NCI-H2196 treated with DMSO at 0.1 percent for 48 hours (cell line): ENCODE measurements around the gene CALML5.
A peak's percentile ranks its signal among the peaks of the same experiment; 100 is the strongest.

Experiments
- DNase-seq: peaks from one replicate; lab custom pipeline; 2025; ENCODE audit not compliant: unreplicated experiment; lab: John Stamatoyannopoulos, UW

The CALML5 gene

DNA sequence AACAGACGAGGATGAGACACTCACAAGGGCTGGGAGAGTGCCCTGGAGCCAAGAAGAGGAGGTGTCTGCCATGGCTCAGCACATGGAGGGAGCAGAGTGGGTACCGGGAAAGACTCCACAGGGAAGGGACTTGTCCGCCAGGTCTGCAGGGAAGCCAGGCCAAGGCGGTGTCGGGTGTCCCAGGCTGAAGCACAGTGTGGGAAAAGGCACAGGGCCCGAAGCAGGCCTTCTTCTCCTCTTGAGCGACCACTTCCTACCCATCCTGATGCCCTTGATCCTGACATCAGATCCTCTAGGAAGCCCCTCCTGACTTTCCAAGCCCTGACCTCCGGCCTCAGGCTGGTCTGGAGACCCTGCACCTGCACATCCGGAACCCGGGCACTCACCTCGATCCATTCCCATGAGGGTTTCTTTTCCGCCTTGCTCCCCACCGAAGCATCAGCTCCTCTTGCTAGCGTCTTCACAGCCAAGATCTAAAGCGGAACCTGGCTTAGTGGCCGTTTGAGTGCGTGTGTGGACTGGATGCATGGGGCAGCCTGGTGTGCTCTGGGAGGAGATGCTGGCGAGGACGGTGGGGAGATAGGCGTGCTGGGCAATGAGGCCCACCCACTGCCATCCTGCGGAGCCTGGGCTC, 33.8 kb upstream of the CALML5 start:
- DNase-seq: no peak

DNA sequence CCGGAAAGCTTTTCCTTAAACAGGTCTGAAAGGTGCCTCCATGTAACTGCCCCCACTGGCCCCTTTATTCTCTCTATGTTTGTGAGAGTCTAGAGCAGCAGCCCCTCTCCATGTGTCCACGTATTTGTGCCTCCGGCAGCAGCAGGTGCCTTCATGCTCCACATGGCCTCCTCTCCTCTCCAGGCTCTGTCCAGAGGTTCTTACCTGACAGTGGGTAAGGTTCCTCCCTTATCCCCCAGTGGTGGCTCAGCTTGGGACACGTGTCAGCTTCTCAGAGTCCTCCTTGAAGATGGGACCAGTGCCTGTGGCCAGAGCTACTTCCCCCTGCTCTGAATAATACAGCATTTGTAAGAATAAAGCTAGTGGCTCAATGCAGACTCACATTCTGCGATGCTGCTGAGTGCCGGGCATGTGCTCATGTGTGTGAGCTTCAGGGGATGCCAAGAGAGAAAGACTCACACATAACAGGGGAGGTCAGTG, 33.3 kb upstream of the CALML5 start:
- no peak for DNase-seq

- DNase-seq: no peak
Measured at GRCh38 chr10:5532307-5532605, 32.9 kb upstream of the CALML5 start.

DNA sequence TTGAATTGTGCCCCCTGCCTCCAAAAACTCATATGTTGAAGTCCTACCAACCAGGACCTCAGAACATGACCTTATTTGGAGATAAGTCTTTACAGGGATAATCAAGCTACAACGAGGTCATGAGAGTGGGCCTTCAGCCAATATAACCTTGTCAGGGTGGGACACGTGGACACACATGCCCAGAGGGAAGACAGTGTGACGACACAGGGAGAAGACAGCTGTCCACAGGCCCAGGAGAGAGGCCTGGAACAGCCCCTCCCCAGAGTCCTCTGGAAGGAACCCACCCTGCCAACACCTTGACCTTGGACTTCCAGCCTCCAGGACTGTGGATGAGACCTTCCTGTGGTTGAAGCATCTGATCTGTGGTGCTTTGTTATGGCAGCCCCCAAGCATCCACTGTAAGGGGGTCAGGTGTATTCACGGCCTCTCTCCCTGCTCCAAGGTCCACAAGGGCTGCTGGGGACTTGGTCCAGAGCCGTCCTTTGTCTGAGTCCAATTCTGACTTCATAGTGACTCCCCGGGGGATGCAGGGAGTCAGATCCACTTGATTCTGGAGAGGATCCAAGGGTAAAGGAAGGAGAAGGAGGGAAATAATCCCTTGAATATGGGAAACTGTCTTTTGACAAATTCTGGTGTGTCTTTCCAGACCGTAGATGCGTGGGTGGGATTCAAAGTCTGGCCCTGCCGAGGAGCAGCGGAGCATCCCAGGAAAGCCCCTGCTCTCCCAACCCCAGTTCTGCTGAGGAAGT, 32.4 kb upstream of the CALML5 start:
- DNase-seq: no peak

DNA sequence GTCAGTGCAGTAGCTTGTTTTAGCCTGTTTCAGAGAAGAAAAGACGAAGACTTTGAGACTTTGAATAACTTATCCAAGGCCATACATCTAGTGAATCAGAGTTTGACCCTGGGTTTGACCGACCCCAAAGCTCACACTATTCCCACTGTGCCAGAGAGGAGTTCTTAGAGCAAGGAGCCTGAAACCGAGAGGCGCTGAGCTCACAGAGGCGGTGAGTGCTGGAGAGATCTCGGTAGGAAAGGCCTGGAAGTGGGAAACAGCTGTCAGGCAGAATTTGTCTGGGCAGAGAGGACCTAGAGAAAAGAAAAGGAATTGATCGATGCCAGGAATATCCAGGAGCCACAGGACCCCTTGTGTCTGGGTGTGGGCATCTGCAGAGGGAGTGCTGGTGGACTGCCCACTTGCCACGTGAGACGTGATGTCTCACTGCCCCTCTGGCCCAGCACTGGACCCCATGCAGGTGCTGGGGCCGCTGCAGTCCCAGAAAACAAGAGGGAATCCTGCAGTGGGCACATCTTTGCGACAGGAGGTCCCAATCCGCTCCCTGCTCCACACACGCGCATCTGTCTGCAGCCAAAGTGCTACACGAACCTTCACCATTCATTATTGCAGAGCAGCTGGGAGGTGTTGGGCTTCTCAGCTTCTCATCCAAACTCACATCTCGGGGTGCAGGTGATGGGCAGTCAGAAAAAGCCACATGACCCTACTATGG, 31.6 kb upstream of the CALML5 start:
- no peak for DNase-seq

GRCh38 chr10:5530412-5530806, 31.0 kb upstream of the CALML5 start:
- DNase-seq: no peak

- no peak for DNase-seq
Measured at GRCh38 chr10:5529702-5530411, 30.5 kb upstream of the CALML5 start.

DNA sequence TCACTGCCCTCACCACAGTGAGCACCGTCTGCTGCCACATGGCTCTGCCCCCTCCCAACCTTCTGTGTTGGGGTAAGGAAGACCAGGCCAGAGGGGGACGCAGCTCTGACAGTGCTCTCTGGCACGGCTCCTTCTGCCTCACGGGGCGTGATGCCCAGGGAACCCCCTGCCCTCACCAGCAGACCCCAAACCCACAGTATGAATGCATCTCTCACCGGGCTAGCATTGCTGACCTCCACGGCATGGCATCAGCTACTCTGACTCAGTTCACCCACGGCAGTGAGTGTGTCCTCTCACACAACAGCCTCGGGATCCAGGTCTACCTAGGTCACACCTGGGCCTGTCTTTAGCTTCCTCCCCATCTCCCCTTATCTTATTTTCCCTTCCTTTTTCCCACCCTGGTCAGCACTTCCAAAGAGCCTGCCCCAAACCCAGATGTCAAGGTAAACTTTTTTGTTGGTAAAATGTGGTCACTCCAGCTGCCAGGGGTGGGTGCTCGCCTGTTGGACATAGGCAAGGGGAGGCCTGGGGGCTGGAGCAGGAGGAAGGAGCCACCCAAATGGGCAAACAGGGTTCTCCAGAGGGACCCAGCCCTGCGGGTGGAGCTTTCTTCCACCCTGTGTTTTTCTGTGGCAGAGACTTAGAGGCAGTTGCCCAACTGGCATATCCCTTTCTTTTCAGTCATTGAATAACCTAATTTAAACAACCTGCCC, 29.8 kb upstream of the CALML5 start:
- DNase-seq: no peak

GRCh38 chr10:5527332-5528200, 28.2 kb upstream of the CALML5 start:
- no peak for DNase-seq

GRCh38 chr10:5526691-5527331, 27.4 kb upstream of the CALML5 start:
- no peak for DNase-seq

DNA sequence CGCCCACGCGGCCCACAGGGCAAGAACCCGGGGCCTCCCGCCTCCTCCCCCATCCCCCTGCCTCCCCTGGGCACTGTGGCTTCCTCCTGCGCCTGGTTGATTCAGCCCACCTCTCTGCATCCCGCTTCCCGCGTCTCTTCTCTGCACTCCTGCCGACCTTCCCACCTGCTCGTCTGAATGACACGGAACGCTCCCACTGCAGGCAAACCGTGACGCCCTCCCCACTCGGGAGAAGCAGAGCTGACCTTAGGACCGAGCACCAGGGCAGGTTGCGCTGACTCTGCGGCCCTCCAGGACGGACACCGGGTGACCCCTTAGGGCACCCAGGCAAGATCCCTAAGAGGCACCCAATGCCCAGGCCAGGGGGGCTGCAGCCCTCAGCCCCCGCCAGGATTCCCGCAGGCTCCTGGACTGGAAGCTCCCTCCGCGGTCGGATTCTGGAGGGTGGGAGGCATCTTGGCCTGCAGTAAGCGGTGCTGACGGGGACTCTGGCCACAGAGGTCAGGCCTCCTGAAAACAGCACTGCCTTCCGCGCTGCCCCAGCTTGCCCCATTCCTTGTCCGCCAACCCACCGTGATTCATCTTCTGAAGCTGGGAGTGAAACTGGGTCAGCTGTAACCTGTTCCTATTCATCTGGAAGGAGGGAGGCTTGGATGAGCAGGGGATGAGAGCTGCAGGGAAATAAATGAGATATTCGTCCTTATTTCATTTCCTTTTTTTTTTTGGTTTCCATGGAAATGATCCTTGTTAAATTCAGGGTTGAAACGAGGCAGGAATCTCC, 26.4 kb upstream of the CALML5 start:
- DNase-seq: no peak

DNA sequence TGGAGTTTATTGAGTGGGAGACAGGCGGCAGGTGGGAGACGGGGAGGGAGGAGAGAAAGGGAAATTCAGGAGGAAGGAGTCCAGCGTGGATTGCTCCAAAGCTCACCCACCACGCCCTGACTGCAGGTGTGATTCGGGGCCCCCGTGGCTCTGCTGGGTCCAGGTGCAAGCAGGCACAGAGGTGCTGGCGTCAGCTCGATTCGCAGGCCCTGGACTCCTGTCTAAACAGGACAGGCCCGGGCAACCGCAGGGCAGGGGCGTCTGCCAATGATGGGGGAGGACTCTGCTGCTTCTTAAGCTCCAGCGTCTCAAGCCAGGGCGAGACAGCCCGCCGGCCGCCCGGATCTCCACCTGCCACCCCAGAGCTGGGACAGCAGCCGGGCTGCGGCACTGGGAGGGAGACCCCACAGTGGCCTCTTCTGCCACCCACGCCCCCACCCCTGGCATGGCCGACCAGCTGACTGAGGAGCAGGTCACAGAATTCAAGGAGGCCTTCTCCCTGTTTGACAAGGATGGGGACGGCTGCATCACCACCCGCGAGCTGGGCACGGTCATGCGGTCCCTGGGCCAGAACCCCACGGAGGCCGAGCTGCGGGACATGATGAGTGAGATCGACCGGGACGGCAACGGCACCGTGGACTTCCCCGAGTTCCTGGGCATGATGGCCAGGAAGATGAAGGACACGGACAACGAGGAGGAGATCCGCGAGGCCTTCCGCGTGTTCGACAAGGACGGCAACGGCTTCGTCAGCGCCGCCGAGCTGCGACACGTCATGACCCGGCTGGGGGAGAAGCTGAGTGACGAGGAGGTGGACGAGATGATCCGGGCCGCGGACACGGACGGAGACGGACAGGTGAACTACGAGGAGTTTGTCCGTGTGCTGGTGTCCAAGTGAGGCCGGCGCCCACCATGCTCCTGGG, 25.5 kb upstream of the CALML5 start, which contains the start of gene CALML3:
Gene CALML3 (plus strand): TSS at position 321 of the 920 bp plus-strand sequence. CDS start 125 bp downstream, at position 446.
- no peak for DNase-seq

DNA sequence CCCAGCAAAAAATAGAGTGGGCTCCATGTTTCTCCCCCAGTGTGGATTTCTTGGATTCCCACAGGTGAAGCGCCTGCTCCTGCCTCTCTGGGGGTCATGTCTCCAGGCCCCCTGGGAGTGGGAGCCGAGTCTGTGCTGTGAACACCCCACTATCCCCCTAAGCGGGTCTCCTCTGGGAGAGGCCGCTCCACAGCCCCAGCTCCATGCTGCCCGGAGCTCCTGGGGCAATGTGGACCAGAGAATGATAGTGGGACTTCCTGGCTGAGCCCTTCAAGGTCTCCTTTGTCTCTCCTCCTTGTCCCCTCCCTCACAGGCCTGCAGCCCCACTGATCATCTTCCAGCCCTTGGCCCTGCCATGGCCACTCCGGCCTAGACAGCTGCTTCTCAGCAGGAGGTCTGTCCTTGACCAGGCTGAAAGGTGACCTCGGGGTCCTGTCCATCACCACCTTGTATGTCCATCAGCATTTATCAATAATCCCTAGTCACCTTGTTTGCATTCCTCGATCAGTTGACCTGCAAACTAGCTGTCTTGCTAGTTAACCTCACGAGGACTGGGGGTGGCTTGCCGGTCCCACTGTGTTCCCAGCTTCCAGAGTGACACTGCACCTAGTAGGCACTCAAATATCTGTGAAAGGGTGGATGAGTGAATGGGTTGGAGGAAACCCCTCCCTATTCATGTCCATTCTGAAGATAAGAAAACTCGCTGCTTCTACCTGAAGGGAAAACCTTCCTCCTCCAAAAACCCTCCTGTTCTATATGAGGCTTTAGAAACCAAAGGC, 24.6 kb upstream of the CALML5 start:
- no peak for DNase-seq

GRCh38 chr10:5522913-5523560, 23.7 kb upstream of the CALML5 start:
- no peak for DNase-seq

DNA sequence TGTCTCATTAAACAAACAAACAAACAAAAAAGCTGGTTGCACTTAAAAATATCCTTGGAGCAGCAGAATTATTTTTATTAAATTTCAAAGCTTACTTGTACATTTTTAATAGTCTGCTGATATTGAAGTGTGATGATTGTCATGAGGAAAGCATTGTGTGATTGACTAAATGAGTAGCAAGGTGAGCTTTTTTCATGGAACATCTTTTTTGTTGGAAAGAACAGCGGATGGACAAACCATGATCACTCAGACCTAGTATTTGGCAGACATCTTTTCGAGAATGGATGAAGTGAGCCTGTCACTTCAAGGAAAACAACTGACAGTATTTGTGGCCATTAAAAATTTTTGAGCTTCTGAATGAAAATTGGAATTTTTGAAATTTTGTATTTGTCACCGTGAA, 19.7 kb upstream of the CALML5 start:
- no peak for DNase-seq

GRCh38 chr10:5518143-5518542, 18.8 kb upstream of the CALML5 start:
- peak; percentile 58 for DNase-seq
